HepG2 (cell line): ENCODE results near the gene RGL1. TPM values are rescaled to one million over a fixed set of nuclear protein-coding genes. Genes with fewer than 3 reads are reported as not detected.

Experiments used
- ATAC-seq: fragments of 200-7000 bp; cut with Tn5 transposase; 3 replicates; pipeline ENCODE4 v1.9.1; 2020; ENCODE audit warnings: mild to moderate bottlenecking, moderate library complexity
- BruUV-seq: library from RNA; stranded (reverse); fragments of 400-500 nt; replicated peaks from 2 replicates; lab custom pipeline; 2021; lab: Mats Ljungman, UMichigan
- CTCF ChIA-PET: fragments of 300-600 bp; formaldehyde crosslinking; extraction: SDS; loops from one replicate; lab custom pipeline; 2021; ENCODE audit warnings: low total read pairs, inconsistent platforms, low intra/inter-chr PET ratio; lab: Yijun Ruan, JAX
- POLR2A ChIA-PET: fragments of 350-600 bp; sonication (Branson Sonifier 250); formaldehyde crosslinking; loops from one replicate; lab custom pipeline; 2020; ENCODE audit warnings: antibody characterized with exemption, inconsistent platforms; lab: Yijun Ruan, JAX
- DNase-seq: peaks from one replicate; pipeline ENCODE4 v3.0.0-alpha.2; 2015; ENCODE audit warnings: low spot score
- FAIRE-seq: peaks from 3 replicates; lab custom pipeline; 2011; peaks lifted over from hg19 to GRCh38; lab: Jason Lieb, UNC
- H2AFZ ChIP-seq: one replicate; pipeline ENCODE4 v1.6.1; 2011; ENCODE audit warnings: low read length, inconsistent platforms
- H3K27ac ChIP-seq: fragments of 300-600 bp; 3 replicates; pipeline ENCODE4 v1.8.0; 2011; ENCODE audit warnings: mixed run types, mild to moderate bottlenecking, mixed read lengths, low read length, inconsistent platforms; ENCODE audit not compliant: insufficient read depth; ENCODE audit errors: extremely low read length
- H3K27me3 ChIP-seq, 2 experiments: fragments of 200-600 bp in 1 of 2; 2 replicates in 1 of 2; 3 replicates in 1 of 2; pipeline versions ENCODE4 v1.6.0 to v1.8.0; 2011; ENCODE audit warnings: low read length in 2 of 2, mild to moderate bottlenecking in 2 of 2, moderate library complexity in 2 of 2, inconsistent platforms in 1 of 2; ENCODE audit not compliant: insufficient read depth in 2 of 2, control insufficient read depth in 1 of 2
- H3K36me3 ChIP-seq, 2 experiments: fragments of 200-600 bp in 1 of 2; replicated peaks in 1 of 2; 2 replicates in 1 of 2; 3 replicates in 1 of 2; pipeline versions ENCODE4 v1.5.1 to v1.8.0; 2011; ENCODE audit warnings: low read length in 2 of 2, inconsistent platforms in 1 of 2; ENCODE audit not compliant: insufficient read depth in 2 of 2, control insufficient read depth in 1 of 2
- H3K4me1 ChIP-seq: 2 replicates; pipeline ENCODE4 v1.5.1; 2012; ENCODE audit warnings: low read length, inconsistent platforms; ENCODE audit not compliant: insufficient read depth
- H3K4me2 ChIP-seq: 2 replicates; pipeline ENCODE4 v1.6.0; 2011; ENCODE audit warnings: low read depth, low read length, inconsistent platforms
- H3K4me3 ChIP-seq, 3 experiments: fragments of 200-600 bp in 1 of 3; sonication (generic), shearing (Covaris generic) in 1 of 3; replicated peaks in 1 of 3; 2 replicates each; pipeline ENCODE4 v1.5.1; 2011 to 2016; ENCODE audit warnings: low read length in 3 of 3, inconsistent platforms in 2 of 3, low read depth in 2 of 3, mild to moderate bottlenecking in 2 of 3, control low read depth in 1 of 3, mixed read lengths in 1 of 3; ENCODE audit not compliant: insufficient read depth in 1 of 3
- H3K79me2 ChIP-seq: one replicate; pipeline ENCODE4 v1.6.1; 2011; ENCODE audit warnings: low read length, inconsistent platforms; ENCODE audit not compliant: insufficient read depth
- H3K9ac ChIP-seq: 2 replicates; pipeline ENCODE4 v1.6.0; 2011; ENCODE audit warnings: mild to moderate bottlenecking, low read depth, low read length, inconsistent platforms; ENCODE audit not compliant: insufficient read depth
- H3K9me3 ChIP-seq: 2 replicates; pipeline ENCODE4 v1.5.1; 2012; ENCODE audit warnings: mild to moderate bottlenecking, low read length
- H4K20me1 ChIP-seq: 2 replicates; pipeline ENCODE4 v1.6.0; 2011; ENCODE audit warnings: inconsistent platforms, mild to moderate bottlenecking, low read length, moderate library complexity; ENCODE audit not compliant: insufficient read depth
- ARHGAP35 ChIP-seq: sonication (generic); formaldehyde crosslinking; IDR thresholded peaks from 2 replicates; pipeline ENCODE4 v1.9.0; 2022; ENCODE audit warnings: mild to moderate bottlenecking, inconsistent platforms, moderate library complexity, missing genetic modification reagents, borderline replicate concordance
- CBFB ChIP-seq: sonication (generic); formaldehyde crosslinking; IDR thresholded peaks from 2 replicates; pipeline ENCODE4 v1.4.0; 2020; ENCODE audit warnings: missing genetic modification reagents
- NAIF1 ChIP-seq: sonication (generic); formaldehyde crosslinking; IDR thresholded peaks from 2 replicates; pipeline ENCODE4 v1.5.0; 2020; ENCODE audit warnings: mild to moderate bottlenecking, missing genetic modification reagents, borderline replicate concordance
- NFYB ChIP-seq: sonication (generic); formaldehyde crosslinking; IDR thresholded peaks from 2 replicates; pipeline ENCODE4 v1.4.0; 2020; ENCODE audit warnings: missing genetic modification reagents
- ZNF136 ChIP-seq: sonication (generic); formaldehyde crosslinking; IDR thresholded peaks from 2 replicates; pipeline ENCODE4 v1.8.1; 2022; ENCODE audit warnings: low read depth, mild to moderate bottlenecking, moderate library complexity, missing genetic modification reagents
- WGBS: methylation state at CpG from one replicate; pipeline ENCODE4 v1.1.6; 2017; ENCODE audit warnings: low lambda C conversion rate; 5-methylcytosine and 5-hydroxymethylcytosine counted together
- in situ Hi-C: cut with HindIII; loops from 2 replicates; pipeline ENCODE4 v1.10.0; 2017; ENCODE audit warnings: low pct_unique_long_range_greater_than_20kb; ENCODE audit not compliant: extremely low pct_ligation_motif_present
- intact Hi-C: fragments of 100-400 bp; cut with micrococcal nuclease; formaldehyde crosslinking; loops from one replicate; pipeline ENCODE4 v1.10.0; 2022; ENCODE audit not compliant: unreplicated experiment
- polyA plus RNA-seq, 8 experiments: library from polyadenylated mRNA; depleted of rRNA in 3 of 8; stranded (reverse) in 7 of 8; unstranded in 1 of 8; fragments of >200 nt; fragmentation: Illumina TruSeq in 4 of 8; extraction: Trizol in 4 of 8; gene quantifications; 2 replicates each; pipeline versions ENCODE4 v1.2.1 to v1.2.3, GENCODE V29; 2011 to 2016; ENCODE audit warnings: low read depth in 4 of 8, missing spikeins in 1 of 8, mixed read lengths in 1 of 8; ENCODE audit not compliant: insufficient read depth in 1 of 8
- total RNA-seq, 5 experiments: library from RNA; depleted of rRNA; stranded (reverse); fragments of >200 nt; fragmentation: Illumina TruSeq; extraction: Trizol; gene quantifications; 2 replicates each; pipeline ENCODE4 v1.2.3, GENCODE V29; 2016; ENCODE audit warnings: low read depth in 1 of 5
- TF ChIP-seq, protein P1 (sequence below): IDR thresholded peaks from 2 replicates; pipeline ENCODE4 v1.6.1; 2016

Gene RGL1
- total and polyA plus RNA-seq, 2 of the 13 experiments (the other 11 are each of a cell fraction or from before 2014, with no cell fraction given) = 3.5 to 4.7 TPM

DNA sequence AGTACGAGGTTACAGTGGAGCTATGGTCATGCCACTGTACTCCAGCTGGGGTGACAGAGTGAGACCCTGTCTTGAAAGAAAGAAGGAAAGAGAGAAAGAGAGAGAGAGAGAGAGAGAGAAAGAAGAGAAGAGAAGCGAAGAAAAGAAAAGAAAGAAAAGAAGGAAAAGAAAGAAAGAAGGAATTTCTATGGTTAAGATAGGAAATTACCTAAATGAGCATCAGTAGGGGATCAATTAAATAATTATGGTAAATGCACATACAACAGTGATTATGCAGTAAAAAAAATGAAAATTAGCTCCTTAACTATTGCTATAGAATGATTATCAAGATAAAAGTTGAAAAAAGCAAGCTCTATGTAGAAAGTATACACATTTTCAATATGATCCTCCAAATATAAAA is 172.8 kb downstream of the RGL1 start:
- no peak for FAIRE-seq
- WGBS = 13% methylated on average over 1 of the region's 2 CpGs
- in situ Hi-C loops = no loop called here

More for the DNA sequence above, 172.8 kb downstream of the RGL1 start:
- H3K36me3 ChIP-seq = no peaks in the 10 kb centered on the region
- TF ChIP-seq ZNF136 (no peak), NAIF1 (CRISPR knock-in tag) (no peak), NFYB (no peak), CBFB (no peak), ARHGAP35 (no peak)
- TF ChIP-seq, protein P1, sequence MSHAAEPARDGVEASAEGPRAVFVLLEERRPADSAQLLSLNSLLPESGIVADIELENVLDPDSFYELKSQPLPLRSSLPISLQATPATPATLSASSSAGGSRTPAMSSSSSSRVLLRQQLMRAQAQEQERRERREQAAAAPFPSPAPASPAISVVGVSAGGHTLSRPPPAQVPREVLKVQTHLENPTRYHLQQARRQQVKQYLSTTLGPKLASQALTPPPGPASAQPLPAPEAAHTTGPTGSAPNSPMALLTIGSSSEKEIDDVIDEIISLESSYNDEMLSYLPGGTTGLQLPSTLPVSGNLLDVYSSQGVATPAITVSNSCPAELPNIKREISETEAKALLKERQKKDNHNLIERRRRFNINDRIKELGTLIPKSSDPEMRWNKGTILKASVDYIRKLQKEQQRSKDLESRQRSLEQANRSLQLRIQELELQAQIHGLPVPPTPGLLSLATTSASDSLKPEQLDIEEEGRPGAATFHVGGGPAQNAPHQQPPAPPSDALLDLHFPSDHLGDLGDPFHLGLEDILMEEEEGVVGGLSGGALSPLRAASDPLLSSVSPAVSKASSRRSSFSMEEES (CRISPR knock-in tag) = no peak
- no peaks in the 10 kb centered on the region for H4K20me1 ChIP-seq
- no peak for DNase-seq
- H3K79me2 ChIP-seq = no peaks in the 10 kb centered on the region
- 0 out of 2 replicates have a peak, but pooled peaks cover 1% of the 10 kb centered on the region for H3K4me1 ChIP-seq
- H2AFZ ChIP-seq = no peak overlapping the region
- CTCF ChIA-PET = no interaction called here
- no peak overlapping the region for H3K4me2 ChIP-seq
- no TSS peak for BruUV-seq
- H3K9me3 ChIP-seq = no peaks in the 10 kb centered on the region
- H3K27me3 ChIP-seq = no peaks in the 10 kb centered on the region
- H3K27ac ChIP-seq = no peak overlapping the region
- H3K9ac ChIP-seq = no peak overlapping the region
- no peak for ATAC-seq
- H3K4me3 ChIP-seq = no peak overlapping the region
- intact Hi-C loops = no loop called here
- POLR2A ChIA-PET = no interaction called here

Other genes with a start within 250 kb of the RGL1 start
- gene NCF2, start 214.7 kb upstream of the RGL1 start, total RNA-seq (2016; rRNA removed; fragmentation: Illumina TruSeq; extraction: Trizol) = 0.46 and 1.1 TPM in 2 replicates
- 0.18 and 0.25 TPM in 2 replicates for gene NCF2, start 214.7 kb upstream of the RGL1 start, polyA plus RNA-seq (2011; rRNA removed)
- 106 and 148 TPM in 2 replicates for gene ARPC5, start 169.3 kb upstream of the RGL1 start, total RNA-seq (2016; rRNA removed; fragmentation: Illumina TruSeq; extraction: Trizol)
- 40.1 and 48.4 TPM in 2 replicates for gene ARPC5, start 169.3 kb upstream of the RGL1 start, polyA plus RNA-seq (2011; rRNA removed)
- not detected in 2 replicates for gene APOBEC4, start 151.8 kb upstream of the RGL1 start, total RNA-seq (2016; rRNA removed; fragmentation: Illumina TruSeq; extraction: Trizol)
- not detected in 2 replicates for gene APOBEC4, start 151.8 kb upstream of the RGL1 start, polyA plus RNA-seq (2011; rRNA removed)
- gene COLGALT2, start 232.6 kb downstream of the RGL1 start, total RNA-seq (2016; rRNA removed; fragmentation: Illumina TruSeq; extraction: Trizol) = 3.4 and 6.2 TPM in 2 replicates
- 2.4 and 3.3 TPM in 2 replicates for gene COLGALT2, start 232.6 kb downstream of the RGL1 start, polyA plus RNA-seq (2011; rRNA removed)
- 35.8 and 44.3 TPM in 2 replicates for gene TSEN15, start 246.6 kb downstream of the RGL1 start, total RNA-seq (2016; rRNA removed; fragmentation: Illumina TruSeq; extraction: Trizol)
- 17.3 and 25.6 TPM in 2 replicates for gene TSEN15, start 246.6 kb downstream of the RGL1 start, polyA plus RNA-seq (2011; rRNA removed)